ENCODE data around the gene RAB33A. TPM values are rescaled to one million over a fixed set of nuclear protein-coding genes. Genes with fewer than 3 reads are reported as not detected.

The RAB33A gene
- total RNA-seq, 1 donor from 2014 or later, result 16.7 TPM

GRCh38 chrX:130186651-130187050, 14.9 kb downstream of the RAB33A start:
- Mint-ChIP-seq H3K4me3 (ENCODE audit: unreplicated experiment) (no peak overlapping the region), H3K4me1 (ENCODE audit: low read depth) (no peaks in the 10 kb centered on the region), H3K27me3 (ENCODE audit: low read depth) (no peaks in the 10 kb centered on the region), H3K27ac (ENCODE audit: unreplicated experiment) (no peak overlapping the region), H3K9me3 (ENCODE audit: low read depth) (no peaks in the 10 kb centered on the region), H3K36me3 (ENCODE audit: low read depth) (peaks cover 3% of the 10 kb centered on the region)
- TF ChIP-seq, protein P1, sequence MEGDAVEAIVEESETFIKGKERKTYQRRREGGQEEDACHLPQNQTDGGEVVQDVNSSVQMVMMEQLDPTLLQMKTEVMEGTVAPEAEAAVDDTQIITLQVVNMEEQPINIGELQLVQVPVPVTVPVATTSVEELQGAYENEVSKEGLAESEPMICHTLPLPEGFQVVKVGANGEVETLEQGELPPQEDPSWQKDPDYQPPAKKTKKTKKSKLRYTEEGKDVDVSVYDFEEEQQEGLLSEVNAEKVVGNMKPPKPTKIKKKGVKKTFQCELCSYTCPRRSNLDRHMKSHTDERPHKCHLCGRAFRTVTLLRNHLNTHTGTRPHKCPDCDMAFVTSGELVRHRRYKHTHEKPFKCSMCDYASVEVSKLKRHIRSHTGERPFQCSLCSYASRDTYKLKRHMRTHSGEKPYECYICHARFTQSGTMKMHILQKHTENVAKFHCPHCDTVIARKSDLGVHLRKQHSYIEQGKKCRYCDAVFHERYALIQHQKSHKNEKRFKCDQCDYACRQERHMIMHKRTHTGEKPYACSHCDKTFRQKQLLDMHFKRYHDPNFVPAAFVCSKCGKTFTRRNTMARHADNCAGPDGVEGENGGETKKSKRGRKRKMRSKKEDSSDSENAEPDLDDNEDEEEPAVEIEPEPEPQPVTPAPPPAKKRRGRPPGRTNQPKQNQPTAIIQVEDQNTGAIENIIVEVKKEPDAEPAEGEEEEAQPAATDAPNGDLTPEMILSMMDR (IDR thresholded peaks at IDR 0.05), result no peak
- DNase-seq (ENCODE audit: low spot score), result no peak

- H3K36me3 Mint-ChIP-seq (ENCODE audit: low read depth), result no peaks in the 10 kb centered on the region
- H3K27me3 Mint-ChIP-seq (ENCODE audit: low read depth), result no peaks in the 10 kb centered on the region
- TF ChIP-seq, protein P1 (IDR thresholded peaks at IDR 0.05), result no peak
- H3K4me3 Mint-ChIP-seq (ENCODE audit: unreplicated experiment), result no peak overlapping the region
- DNase-seq (ENCODE audit: low spot score), result no peak
- no peak overlapping the region for H3K27ac Mint-ChIP-seq (ENCODE audit: unreplicated experiment)
- peaks cover 3% of the 10 kb centered on the region for H3K4me1 Mint-ChIP-seq (ENCODE audit: low read depth)
- no peaks in the 10 kb centered on the region for H3K9me3 Mint-ChIP-seq (ENCODE audit: low read depth)
Observed at GRCh38 chrX:130190801-130191200, 19.0 kb downstream of the RAB33A start.

DNA sequence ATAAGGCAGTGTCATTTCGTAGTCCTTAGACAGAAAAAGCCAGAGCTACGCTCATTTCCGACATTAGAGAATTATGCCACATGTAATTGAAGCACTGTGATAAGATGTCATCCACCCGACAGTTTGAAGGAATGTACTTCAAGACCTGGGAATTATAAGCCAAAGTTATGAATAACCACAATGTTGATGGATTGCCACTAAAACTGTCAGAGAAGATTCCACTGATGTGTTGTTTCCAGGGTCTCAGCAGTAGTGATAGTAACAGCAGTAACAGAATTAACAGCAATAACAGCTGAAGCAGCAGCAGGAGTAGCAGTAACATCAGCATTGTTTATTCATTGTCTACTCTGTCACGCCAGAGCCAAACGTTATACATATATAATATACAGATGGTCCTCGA, 24.7 kb downstream of the RAB33A start:
- no peak overlapping the region for H3K4me3 Mint-ChIP-seq (ENCODE audit: unreplicated experiment)
- H3K36me3 Mint-ChIP-seq (ENCODE audit: low read depth), result no peaks in the 10 kb centered on the region
- TF ChIP-seq, protein P1 (IDR thresholded peaks at IDR 0.05), result no peak
- no peak for DNase-seq (ENCODE audit: low spot score)
- H3K27me3 Mint-ChIP-seq (ENCODE audit: low read depth), result no peaks in the 10 kb centered on the region
- H3K9me3 Mint-ChIP-seq (ENCODE audit: low read depth), result no peaks in the 10 kb centered on the region
- H3K27ac Mint-ChIP-seq (ENCODE audit: unreplicated experiment), result no peak overlapping the region
- H3K4me1 Mint-ChIP-seq (ENCODE audit: low read depth), result peaks cover 6% of the 10 kb centered on the region

GRCh38 chrX:130197464-130197863, 25.7 kb downstream of the RAB33A start:
- DNase-seq (ENCODE audit: low spot score), result no peak
- TF ChIP-seq, protein P1 (IDR thresholded peaks at IDR 0.05), result no peak
- H3K4me3 Mint-ChIP-seq (ENCODE audit: unreplicated experiment), result no peak overlapping the region
- H3K4me1 Mint-ChIP-seq (ENCODE audit: low read depth), result peaks cover 4% of the 10 kb centered on the region
- H3K27ac Mint-ChIP-seq (ENCODE audit: unreplicated experiment), result no peak overlapping the region
- H3K27me3 Mint-ChIP-seq (ENCODE audit: low read depth), result no peaks in the 10 kb centered on the region
- no peaks in the 10 kb centered on the region for H3K36me3 Mint-ChIP-seq (ENCODE audit: low read depth)
- H3K9me3 Mint-ChIP-seq (ENCODE audit: low read depth), result no peaks in the 10 kb centered on the region

DNA sequence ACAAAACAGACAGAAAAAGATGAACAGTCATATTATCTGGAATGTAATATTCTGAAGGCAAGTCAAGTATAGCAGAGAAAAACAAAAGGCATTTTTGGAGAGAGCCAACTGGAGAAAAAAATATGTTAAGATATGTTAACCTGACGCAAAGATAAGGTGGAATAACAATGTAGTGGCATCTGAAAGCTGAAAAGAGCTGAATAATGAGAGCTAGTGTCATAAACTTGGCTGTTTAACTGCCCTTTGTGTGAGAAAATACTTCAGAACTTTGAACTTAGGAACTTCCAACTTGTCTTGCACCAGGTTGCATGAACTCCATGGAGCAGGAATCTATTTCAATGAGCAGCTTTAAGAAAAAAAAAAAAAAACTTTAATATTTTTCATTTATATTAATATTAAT, 32.9 kb downstream of the RAB33A start:
- H3K27ac Mint-ChIP-seq (ENCODE audit: unreplicated experiment), result no peak overlapping the region
- no peaks in the 10 kb centered on the region for H3K9me3 Mint-ChIP-seq (ENCODE audit: low read depth)
- no peaks in the 10 kb centered on the region for H3K27me3 Mint-ChIP-seq (ENCODE audit: low read depth)
- H3K4me1 Mint-ChIP-seq (ENCODE audit: low read depth), result no peaks in the 10 kb centered on the region
- no peak overlapping the region for H3K4me3 Mint-ChIP-seq (ENCODE audit: unreplicated experiment)
- TF ChIP-seq, protein P1 (IDR thresholded peaks at IDR 0.05), result no peak
- DNase-seq (ENCODE audit: low spot score), result no peak
- peaks cover 5% of the 10 kb centered on the region for H3K36me3 Mint-ChIP-seq (ENCODE audit: low read depth)
